ENCODE measurements around the gene TMC3.

Gene TMC3

GRCh38 chr15:81298611-81299010, 75.4 kb downstream of the TMC3 start:
- H2AFZ ChIP-seq (ENCODE audit: low read depth), result no peak overlapping the region
- no peak overlapping the region for H3K27ac ChIP-seq
- no peaks in the 10 kb centered on the region for H3K27me3 ChIP-seq (ENCODE audit: insufficient read depth, low read depth)
- H3K4me3 ChIP-seq (IDR thresholded peaks at IDR 0.05; ENCODE audit: insufficient read depth, low read depth, low read length), result no peak overlapping the region
- no peaks in the 10 kb centered on the region for H3K79me2 ChIP-seq (ENCODE audit: insufficient read depth, low read depth)
- H3K9ac ChIP-seq, result no peak overlapping the region
- no peaks in the 10 kb centered on the region for H3K36me3 ChIP-seq (ENCODE audit: insufficient read depth)
- H3K4me2 ChIP-seq, result peak overlapping the region; percentile 57; the same call in 1 of the 2 replicates
- H4K20me1 ChIP-seq (ENCODE audit: insufficient read depth), result no peaks in the 10 kb centered on the region
- TF ChIP-seq CTCF (conservative IDR thresholded peaks at IDR 0.05; ENCODE audit: low read depth, low read length), result no peak
- H3K4me1 ChIP-seq (ENCODE audit: low read depth, poor library complexity, severe bottlenecking), result peaks cover 98% of the 10 kb centered on the region

- TF ChIP-seq CTCF (conservative IDR thresholded peaks at IDR 0.05; ENCODE audit: low read depth, low read length), result no peak
- H3K4me2 ChIP-seq, result peak overlapping the region; percentile 57
- no peak overlapping the region for H3K4me3 ChIP-seq (IDR thresholded peaks at IDR 0.05; ENCODE audit: insufficient read depth, low read depth, low read length)
- no peak overlapping the region for H3K27ac ChIP-seq
- no peaks in the 10 kb centered on the region for H3K27me3 ChIP-seq (ENCODE audit: insufficient read depth, low read depth)
- no peaks in the 10 kb centered on the region for H3K36me3 ChIP-seq (ENCODE audit: insufficient read depth)
- H3K79me2 ChIP-seq (ENCODE audit: insufficient read depth, low read depth), result no peaks in the 10 kb centered on the region
- H4K20me1 ChIP-seq (ENCODE audit: insufficient read depth), result no peaks in the 10 kb centered on the region
- H3K4me1 ChIP-seq (ENCODE audit: low read depth, poor library complexity, severe bottlenecking), result peaks cover 98% of the 10 kb centered on the region
- H3K9ac ChIP-seq, result no peak overlapping the region
- no peak overlapping the region for H2AFZ ChIP-seq (ENCODE audit: low read depth)
Observed at GRCh38 chr15:81297603-81298575, 76.1 kb downstream of the TMC3 start.

- no peak overlapping the region for H3K4me3 ChIP-seq (IDR thresholded peaks at IDR 0.05; ENCODE audit: insufficient read depth, low read depth, low read length)
Observed at GRCh38 chr15:81297147-81297572, 76.9 kb downstream of the TMC3 start.

GRCh38 chr15:81296673-81297072, 77.3 kb downstream of the TMC3 start:
- peak overlapping the region; percentile 57 for H3K4me2 ChIP-seq
- no peak overlapping the region for H3K4me3 ChIP-seq (IDR thresholded peaks at IDR 0.05; ENCODE audit: insufficient read depth, low read depth, low read length)
- no peaks in the 10 kb centered on the region for H4K20me1 ChIP-seq (ENCODE audit: insufficient read depth)
- H2AFZ ChIP-seq (ENCODE audit: low read depth), result peak overlapping the region; percentile 47
- H3K9ac ChIP-seq, result peak overlapping the region; percentile 33; the same call in 1 of the 2 replicates
- peaks cover 98% of the 10 kb centered on the region for H3K4me1 ChIP-seq (ENCODE audit: low read depth, poor library complexity, severe bottlenecking)
- H3K79me2 ChIP-seq (ENCODE audit: insufficient read depth, low read depth), result no peaks in the 10 kb centered on the region
- no peaks in the 10 kb centered on the region for H3K36me3 ChIP-seq (ENCODE audit: insufficient read depth)
- peak overlapping the region; percentile 76 for H3K27ac ChIP-seq
- no peaks in the 10 kb centered on the region for H3K27me3 ChIP-seq (ENCODE audit: insufficient read depth, low read depth)
- TF ChIP-seq CTCF (conservative IDR thresholded peaks at IDR 0.05; ENCODE audit: low read depth, low read length), result no peak

More at GRCh38 chr15:81297147-81297572, 76.9 kb downstream of the TMC3 start:
- H4K20me1 ChIP-seq (ENCODE audit: insufficient read depth), result no peaks in the 10 kb centered on the region
- peak overlapping the region; percentile 57 for H3K4me2 ChIP-seq
- peak overlapping the region; percentile 76; the same call in 1 of the 2 replicates for H3K27ac ChIP-seq
- H3K36me3 ChIP-seq (ENCODE audit: insufficient read depth), result no peaks in the 10 kb centered on the region
- no peaks in the 10 kb centered on the region for H3K79me2 ChIP-seq (ENCODE audit: insufficient read depth, low read depth)
- H3K4me1 ChIP-seq (ENCODE audit: low read depth, poor library complexity, severe bottlenecking), result peaks cover 98% of the 10 kb centered on the region
- H3K27me3 ChIP-seq (ENCODE audit: insufficient read depth, low read depth), result no peaks in the 10 kb centered on the region
- H2AFZ ChIP-seq (ENCODE audit: low read depth), result peak overlapping the region; percentile 47; the same call in 1 of the 2 replicates
- H3K9ac ChIP-seq, result peak overlapping the region; percentile 33; the same call in 1 of the 2 replicates
- no peak for TF ChIP-seq CTCF (conservative IDR thresholded peaks at IDR 0.05; ENCODE audit: low read depth, low read length)

Measured in KMS-11 (cell line).